PC-9 (cell line): Measurements from ENCODE around the gene UROS. TPM values are rescaled to one million over a fixed set of nuclear protein-coding genes. Genes with fewer than 3 reads are reported as not detected.

Experiments
- BruUV-seq: library from RNA; stranded (reverse); fragments of 400-500 nt; replicated peaks from 2 replicates; lab custom pipeline; 2021; lab: Mats Ljungman, UMichigan
- CTCF ChIA-PET: fragments of 300-600 bp; sonication (Branson Sonifier 250); formaldehyde crosslinking; loops from one replicate; lab custom pipeline; 2022; ENCODE audit warnings: antibody characterized with exemption; lab: Charles Lee
- POLR2A ChIA-PET: fragments of 300-600 bp; sonication (Branson Sonifier 250); formaldehyde crosslinking; loops from one replicate; lab custom pipeline; 2022; ENCODE audit warnings: antibody characterized with exemption; ENCODE audit not compliant: unreplicated experiment; lab: Charles Lee
- DNase-seq, 2 experiments: peaks; one replicate each; pipeline versions ENCODE4 v3.0.0 to v3.0.0-alpha.2; 2015 to 2022; ENCODE audit warnings: mixed read lengths in 1 of 2
- H2AFZ ChIP-seq: fragments of 200-600 bp; sonication (generic); 2 replicates; pipeline ENCODE4 v1.8.1; 2017; ENCODE audit warnings: antibody characterized with exemption
- H3F3A ChIP-seq: fragments of 200-600 bp; sonication (generic); 2 replicates; pipeline ENCODE4 v1.8.1; 2017; ENCODE audit warnings: antibody characterized with exemption, mild to moderate bottlenecking, low read depth; ENCODE audit not compliant: insufficient read depth
- H3K27ac ChIP-seq: fragments of 200-600 bp; sonication (generic); 2 replicates; pipeline ENCODE4 v1.6.1; 2016; ENCODE audit warnings: mixed run types
- H3K27me3 ChIP-seq: fragments of 200-600 bp; sonication (generic); 2 replicates; pipeline ENCODE4 v1.6.1; 2016; ENCODE audit warnings: low read depth, mixed run types; ENCODE audit not compliant: insufficient read depth
- H3K36me3 ChIP-seq: fragments of 200-600 bp; sonication (generic); 2 replicates; pipeline ENCODE4 v1.6.1; 2016; ENCODE audit warnings: low read depth, mixed run types
- H3K4me1 ChIP-seq: fragments of 200-600 bp; sonication (generic); replicated peaks from 2 replicates; pipeline ENCODE4 v1.6.1; 2016; ENCODE audit warnings: mixed run types; ENCODE audit not compliant: insufficient read depth
- H3K4me2 ChIP-seq: fragments of 200-600 bp; sonication (generic); 2 replicates; pipeline ENCODE4 v1.6.1; 2017; ENCODE audit warnings: mixed run types
- H3K4me3 ChIP-seq: fragments of 200-600 bp; sonication (generic); 2 replicates; pipeline ENCODE4 v1.6.1; 2016; ENCODE audit warnings: mixed run types
- H3K79me2 ChIP-seq: fragments of 200-600 bp; sonication (generic); 2 replicates; pipeline ENCODE4 v1.6.1; 2017; ENCODE audit warnings: low read depth, mixed run types
- H3K9me2 ChIP-seq: fragments of 200-600 bp; sonication (generic); 2 replicates; pipeline ENCODE4 v1.8.1; 2017; ENCODE audit warnings: mild to moderate bottlenecking; ENCODE audit not compliant: insufficient read depth
- H3K9me3 ChIP-seq: fragments of 200-600 bp; sonication (generic); 2 replicates; pipeline ENCODE4 v1.8.1; 2016; ENCODE audit warnings: low read depth; ENCODE audit not compliant: insufficient read depth
- H4K20me1 ChIP-seq: fragments of 200-600 bp; sonication (generic); 2 replicates; pipeline ENCODE4 v1.8.1; 2017; ENCODE audit not compliant: insufficient read depth
- CTCF ChIP-seq: fragments of 200-600 bp; sonication (generic); conservative IDR thresholded peaks from 2 replicates; pipeline ENCODE4 v1.6.1; 2017; ENCODE audit warnings: mixed run types, antibody characterized with exemption, mild to moderate bottlenecking, moderate library complexity
- EZH2 ChIP-seq: fragments of 200-600 bp; sonication (generic); IDR thresholded peaks from 2 replicates; pipeline ENCODE4 v1.8.0; 2017; ENCODE audit warnings: antibody characterized with exemption, low read depth
- intact Hi-C: fragments of 100-400 bp; cut with micrococcal nuclease; formaldehyde crosslinking; loops from one replicate; pipeline ENCODE4 v1.10.0; 2022; ENCODE audit not compliant: unreplicated experiment
- microRNA-seq: library from miRNA; unstranded; fragments of <30 nt; microRNA quantifications from one replicate; pipeline ENCODE4 v1.2.0, GENCODE V29; 2021; ENCODE audit warnings: borderline number of aligned reads, borderline replicate concordance
- total RNA-seq: library from RNA; stranded (reverse); gene quantifications from 2 replicates; pipeline ENCODE4 v1.2.3, GENCODE V29; 2021

UROS gene
- total RNA-seq, 1 experiment from 2014 or later, result 35.1 TPM

DNA sequence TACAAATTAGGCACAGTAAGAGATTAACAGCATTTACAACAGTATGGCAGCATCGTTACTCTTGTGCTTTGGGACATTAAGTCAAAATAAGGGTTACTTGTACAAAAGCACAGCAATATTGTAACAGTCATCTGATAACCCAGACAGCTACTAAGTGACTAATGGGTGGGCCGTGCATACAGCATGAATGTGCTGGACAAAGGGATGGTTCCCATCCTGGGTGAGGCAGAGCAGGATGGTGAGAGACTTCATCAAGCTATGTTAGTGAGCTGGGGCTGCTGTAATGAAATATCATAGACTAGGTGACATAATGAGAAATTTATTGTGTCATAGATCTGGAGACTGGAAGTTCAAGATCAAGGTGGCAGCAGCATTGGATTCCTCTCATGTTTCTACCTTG lies 78.1 kb downstream of the UROS start:
- H3K9me2 ChIP-seq, result no peaks in the 10 kb centered on the region
- ChIA-PET POLR2A (no interaction called here), CTCF (no interaction called here)
- no peak overlapping the region for H3K27ac ChIP-seq
- no peaks in the 10 kb centered on the region for H3K4me1 ChIP-seq
- no peak for DNase-seq
- peaks cover 11% of the 10 kb centered on the region; the same call in 1 of the 2 replicates for H3K36me3 ChIP-seq
- H3F3A ChIP-seq, result no peaks in the 10 kb centered on the region
- H3K4me2 ChIP-seq, result no peak overlapping the region
- H2AFZ ChIP-seq, result no peak overlapping the region
- no TSS peak for BruUV-seq
- H3K27me3 ChIP-seq, result no peaks in the 10 kb centered on the region
- no peaks in the 10 kb centered on the region for H3K79me2 ChIP-seq
- intact Hi-C loops, result no loop called here
- no peak overlapping the region for H3K4me3 ChIP-seq
- H3K9me3 ChIP-seq, result no peaks in the 10 kb centered on the region
- no peaks in the 10 kb centered on the region for H4K20me1 ChIP-seq
- TF ChIP-seq EZH2 (no peak), CTCF (no peak)

DNA sequence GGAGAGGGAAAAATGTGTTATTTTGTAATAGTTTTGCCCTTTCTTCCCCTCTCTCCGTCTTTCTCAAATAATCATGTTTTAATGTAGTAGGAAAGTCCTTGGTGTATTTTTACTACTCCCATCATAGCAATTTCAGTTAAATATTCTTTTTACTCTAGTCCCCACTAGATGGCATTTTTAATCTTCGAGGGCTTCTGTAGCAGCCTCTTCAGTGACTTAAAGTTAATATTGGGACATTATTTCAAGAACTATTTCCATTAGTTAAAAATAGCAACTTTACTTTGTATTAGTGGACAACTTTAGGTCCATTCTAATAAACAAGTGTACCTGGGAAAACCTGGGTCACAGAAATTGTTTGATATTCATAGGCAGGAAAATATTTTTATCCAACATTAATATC lies 80.6 kb downstream of the UROS start:
- no peaks in the 10 kb centered on the region for H3K4me1 ChIP-seq
- DNase-seq, result no peak
- H3K27me3 ChIP-seq, result no peaks in the 10 kb centered on the region
- ChIA-PET CTCF (no interaction called here), POLR2A (no interaction called here)
- H4K20me1 ChIP-seq, result no peaks in the 10 kb centered on the region; the same call in 1 of the 2 replicates
- H3F3A ChIP-seq, result no peaks in the 10 kb centered on the region
- H3K79me2 ChIP-seq, result no peaks in the 10 kb centered on the region
- H2AFZ ChIP-seq, result no peak overlapping the region
- H3K4me3 ChIP-seq, result no peak overlapping the region
- intact Hi-C loops, result no loop called here
- H3K9me3 ChIP-seq, result no peaks in the 10 kb centered on the region
- no peaks in the 10 kb centered on the region for H3K9me2 ChIP-seq
- H3K27ac ChIP-seq, result no peak overlapping the region
- TF ChIP-seq EZH2 (no peak), CTCF (peak; percentile 31; the same call in 1 of the 2 replicates)
- BruUV-seq, result no TSS peak
- H3K36me3 ChIP-seq, result peaks cover 17% of the 10 kb centered on the region; the same call in 1 of the 2 replicates
- H3K4me2 ChIP-seq, result no peak overlapping the region

DNA sequence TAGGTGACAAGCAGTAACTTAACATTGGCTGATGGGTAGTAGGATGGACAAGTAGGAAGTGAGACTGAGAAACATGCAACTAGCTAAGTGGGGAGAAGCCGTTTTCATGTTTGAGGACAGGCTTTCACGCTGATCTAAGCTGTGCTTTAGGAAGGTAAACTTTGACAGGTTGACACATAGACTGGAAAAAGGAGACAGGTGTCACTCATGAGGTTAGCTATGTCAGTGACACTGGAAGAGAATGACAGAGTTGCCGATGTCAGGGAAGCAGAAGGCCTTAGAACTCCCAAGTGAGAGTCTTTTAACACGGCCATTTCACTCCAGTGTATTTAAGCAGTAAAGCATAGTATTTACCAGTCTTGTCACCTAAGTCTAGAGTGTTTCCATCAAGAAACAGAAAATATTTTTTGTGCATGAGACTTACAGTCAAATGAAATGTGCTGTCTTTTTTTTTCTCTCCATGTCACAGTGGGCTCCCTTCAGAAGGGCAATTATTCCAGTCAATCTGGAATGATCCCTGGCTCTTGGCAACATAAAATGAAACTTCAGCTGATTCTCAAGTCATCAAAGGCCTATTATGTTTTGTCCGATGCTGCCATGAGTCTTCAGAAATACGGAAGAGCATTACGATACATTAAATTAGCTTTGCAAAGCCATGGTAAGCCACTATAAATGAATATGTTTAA lies 82.9 kb downstream of the UROS start:
- no peak overlapping the region for H3K4me3 ChIP-seq
- peaks cover 16% of the 10 kb centered on the region; the same call in 1 of the 2 replicates for H3K36me3 ChIP-seq
- H2AFZ ChIP-seq, result no peak overlapping the region
- ChIA-PET CTCF (no interaction called here), POLR2A (interaction anchor here (0.6 kb wide), 1 partner anchor 909 kb away, joined by 4 read pairs; no protein-coding TSS in a partner anchor)
- no peak overlapping the region for H3K27ac ChIP-seq
- no peak for DNase-seq
- H3K4me1 ChIP-seq, result no peaks in the 10 kb centered on the region
- H3K27me3 ChIP-seq, result no peaks in the 10 kb centered on the region
- H3K79me2 ChIP-seq, result no peaks in the 10 kb centered on the region
- TF ChIP-seq CTCF (no peak), EZH2 (no peak)
- H3K9me3 ChIP-seq, result no peaks in the 10 kb centered on the region
- no peaks in the 10 kb centered on the region for H3F3A ChIP-seq
- no peaks in the 10 kb centered on the region for H3K9me2 ChIP-seq
- no peaks in the 10 kb centered on the region; the same call in 1 of the 2 replicates for H4K20me1 ChIP-seq
- no peak overlapping the region for H3K4me2 ChIP-seq
- no TSS peak for BruUV-seq
- intact Hi-C loops, result no loop called here

Small RNAs within 50 kb of the gene (microRNA-seq; reads per million reads assigned to microRNA genes)
- gene MIR4484, result not detected

Other genes starting within 250 kb of the UROS start
- 1.1 and 1.2 TPM in 2 replicates for gene TEX36, start 140.1 kb downstream of the UROS start, total RNA-seq
- gene EDRF1, start 103.5 kb downstream of the UROS start, total RNA-seq, result 12.8 and 21.7 TPM in 2 replicates
- not detected in 2 replicates for gene MMP21, start 47.4 kb downstream of the UROS start, total RNA-seq
- gene BCCIP, start 288 bp upstream of the UROS start, total RNA-seq, result 35.2 and 46.0 TPM in 2 replicates
- 50.4 and 51.0 TPM in 2 replicates for gene DHX32, start 58.0 kb upstream of the UROS start, total RNA-seq
- gene FANK1, start 73.3 kb upstream of the UROS start, total RNA-seq, result 21.4 and 24.7 TPM in 2 replicates